Bronchial epithelial cell (primary cell): Measurements from ENCODE around the gene NOL4L. TPM values are rescaled to one million over a fixed set of nuclear protein-coding genes. Genes with fewer than 3 reads are reported as not detected.

Experiments
- DNase-seq: peaks from one replicate; pipeline ENCODE4 v3.0.0-alpha.2; 2010; ENCODE audit warnings: low read depth
- FAIRE-seq: peaks from 2 replicates; lab custom pipeline; 2011; peaks lifted over from hg19 to GRCh38; lab: Jason Lieb, UNC
- H3K27me3 ChIP-seq: 2 replicates; pipeline ENCODE4 v1.5.1; 2011; ENCODE audit warnings: low read length; ENCODE audit not compliant: control insufficient read depth, insufficient read depth
- H3K36me3 ChIP-seq: 2 replicates; pipeline ENCODE4 v1.5.1; 2011; ENCODE audit warnings: low read length; ENCODE audit not compliant: control insufficient read depth, insufficient read depth
- H3K4me3 ChIP-seq: 2 replicates; pipeline ENCODE4 v1.5.1; 2011; ENCODE audit warnings: mild to moderate bottlenecking, low read depth, low read length, control low read depth
- CTCF ChIP-seq: IDR thresholded peaks from 2 replicates; pipeline ENCODE4 v1.5.1; 2011; ENCODE audit warnings: mild to moderate bottlenecking, moderate library complexity, low read length, control low read depth, inconsistent platforms; ENCODE audit not compliant: insufficient read depth, severe bottlenecking
- total RNA-seq: library from RNA; depleted of rRNA; stranded (reverse); fragments of >200 nt; gene quantifications from 2 replicates; pipeline ENCODE4 v1.2.1, GENCODE V29; 2014

Gene NOL4L
- total RNA-seq, 1 donor from 2014 or later: 1.8 TPM

- Histone ChIP-seq H3K27me3 (no peaks in the 10 kb centered on the region), H3K4me3 (no peak overlapping the region), H3K36me3 (no peaks in the 10 kb centered on the region)
- no peak for DNase-seq
- TF ChIP-seq CTCF: no peak
- no peak for FAIRE-seq
Measured at GRCh38 chr20:32396646-32397160, 188.4 kb downstream of the NOL4L start.

GRCh38 chr20:32395066-32395465, 190.1 kb downstream of the NOL4L start:
- no peak for DNase-seq
- Histone ChIP-seq H3K36me3 (no peaks in the 10 kb centered on the region), H3K4me3 (no peak overlapping the region), H3K27me3 (no peaks in the 10 kb centered on the region)
- TF ChIP-seq CTCF: no peak
- no peak for FAIRE-seq

Other genes starting within 250 kb of the NOL4L start
- 13.8 and 17.6 TPM in 2 replicates for gene ASXL1, start 227.0 kb downstream of the NOL4L start, total RNA-seq
- under 0.01 TPM in 2 replicates for gene C20orf203, start 88.6 kb upstream of the NOL4L start, total RNA-seq
- 10.5 and 18.9 TPM in 2 replicates for gene COMMD7, start 158.1 kb upstream of the NOL4L start, total RNA-seq
- 0.79 and 2.4 TPM in 2 replicates for gene DNMT3B, start 177.1 kb upstream of the NOL4L start, total RNA-seq
- 68.5 and 84.2 TPM in 2 replicates for gene MAPRE1, start 234.6 kb upstream of the NOL4L start, total RNA-seq